Left kidney (tissue), 2 donors: Measurements from ENCODE around the gene MYO1F. TPM values are rescaled to one million over a fixed set of nuclear protein-coding genes. Genes with fewer than 3 reads are reported as not detected.
"Not testable (repeated sequence)": the region's sequence is repeated elsewhere in the genome, so short reads cannot be mapped to it uniquely, and the experiment has no call there.

Experiments
- DNase-seq: peaks from one replicate; pipeline ENCODE4 v3.0.0-alpha.2; 2013
- polyA plus RNA-seq: library from polyadenylated mRNA; unstranded; fragments of 120-200 nt; gene quantifications from one replicate; pipeline ENCODE4 v1.2.1, GENCODE V29; 2013; ENCODE audit not compliant: insufficient read length

Gene MYO1F
- polyA plus RNA-seq, 1 donor: 10.8 TPM

- DNase-seq: no peak
These were observed 22.8 kb upstream of the MYO1F start for GRCh38 chr19:8600064-8600463.

DNA sequence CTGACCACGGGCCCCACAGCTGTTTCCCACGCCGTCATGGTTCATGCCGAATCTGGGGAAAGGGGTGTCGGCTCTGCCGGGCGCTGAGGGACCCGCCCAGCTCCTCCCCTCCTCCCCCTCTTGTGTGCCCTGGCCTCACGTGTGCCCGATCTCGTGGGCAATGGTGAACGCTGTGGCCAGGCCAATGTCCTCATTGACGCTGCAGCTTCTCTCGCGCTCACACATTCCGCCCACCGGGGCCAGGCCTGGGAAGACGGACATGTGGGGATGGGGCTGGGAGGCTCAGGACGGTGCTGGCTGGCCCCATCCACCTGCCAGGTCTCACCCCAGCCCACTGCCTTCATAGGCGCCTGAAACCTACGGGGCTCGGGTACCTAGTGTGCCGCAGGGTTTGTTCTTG lies 18.9 kb upstream of the MYO1F start:
- DNase-seq: no peak

- no peak for DNase-seq
These were observed 18.4 kb upstream of the MYO1F start for GRCh38 chr19:8595651-8596050.

GRCh38 chr19:8593931-8594330 lies 16.7 kb upstream of the MYO1F start:
- DNase-seq: no peak

- DNase-seq: peak; percentile 93
These were observed 15.2 kb upstream of the MYO1F start for GRCh38 chr19:8592231-8593009.

DNA sequence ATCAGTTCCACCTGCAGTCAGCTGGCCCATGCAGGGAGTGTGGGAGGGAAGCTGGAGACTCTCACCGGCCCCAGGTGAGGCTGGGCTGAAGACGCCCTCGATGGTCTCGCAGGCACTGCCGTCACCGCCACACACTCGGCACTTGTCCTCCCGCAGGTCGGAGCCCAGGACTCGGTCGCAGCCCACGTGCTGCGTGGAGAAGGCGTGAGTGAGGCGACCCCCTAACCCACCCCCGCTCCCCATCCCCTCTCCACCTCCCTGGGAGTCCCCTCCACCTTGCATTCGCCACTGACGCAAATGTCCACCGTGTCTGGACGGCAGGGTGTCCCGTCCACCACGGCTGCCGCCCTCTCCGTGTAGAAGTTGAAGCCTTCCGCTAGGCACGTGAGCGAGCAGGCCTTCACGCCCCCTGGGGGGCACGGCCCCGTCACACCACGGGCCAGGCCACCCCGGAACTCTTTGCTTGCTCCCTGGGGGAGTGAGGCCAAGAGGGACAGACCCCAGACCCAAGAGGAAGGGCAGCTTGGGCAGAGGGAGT lies 12.0 kb upstream of the MYO1F start:
- DNase-seq: no peak

GRCh38 chr19:8585894-8586750 lies 8.9 kb upstream of the MYO1F start:
- DNase-seq: no peak

- DNase-seq: no peak
These were observed 8.0 kb upstream of the MYO1F start for GRCh38 chr19:8584965-8585893.

- DNase-seq: peak; percentile 77
These were observed 3.6 kb upstream of the MYO1F start for GRCh38 chr19:8580710-8581281.

DNA sequence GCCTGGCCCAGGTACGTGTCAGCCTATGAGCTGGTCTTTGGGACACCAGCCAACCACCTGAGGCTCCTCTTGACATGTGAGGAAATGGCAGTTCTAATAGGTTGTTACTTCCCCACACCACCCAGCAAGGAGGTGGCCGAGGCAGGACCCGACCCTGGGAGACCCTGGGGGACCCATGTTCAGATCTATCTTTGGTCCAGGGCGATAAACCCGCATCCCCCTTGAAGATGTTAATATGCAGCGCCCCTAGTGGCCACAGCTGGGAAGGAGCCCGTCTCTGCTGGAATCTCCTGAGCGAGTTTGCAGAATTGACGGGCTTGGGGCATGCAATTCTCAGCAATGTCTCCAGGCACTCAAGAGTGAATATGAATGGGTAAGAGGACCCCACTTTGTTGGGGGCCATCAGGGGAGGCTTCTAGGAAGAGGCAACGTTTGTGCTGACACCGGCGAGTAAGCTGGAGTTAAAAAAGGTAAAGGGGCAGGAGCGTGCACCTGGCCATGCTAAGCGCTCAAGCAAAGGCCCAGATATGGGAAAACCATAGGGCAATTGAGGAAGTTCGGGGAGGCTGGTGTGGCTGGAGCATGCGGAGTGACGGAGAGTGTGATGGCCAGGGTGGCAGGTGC lies 1.5 kb upstream of the MYO1F start:
- DNase-seq: peak; percentile 59

- no peak for DNase-seq
These were observed 499 bp upstream of the MYO1F start for GRCh38 chr19:8577741-8578140.

DNA sequence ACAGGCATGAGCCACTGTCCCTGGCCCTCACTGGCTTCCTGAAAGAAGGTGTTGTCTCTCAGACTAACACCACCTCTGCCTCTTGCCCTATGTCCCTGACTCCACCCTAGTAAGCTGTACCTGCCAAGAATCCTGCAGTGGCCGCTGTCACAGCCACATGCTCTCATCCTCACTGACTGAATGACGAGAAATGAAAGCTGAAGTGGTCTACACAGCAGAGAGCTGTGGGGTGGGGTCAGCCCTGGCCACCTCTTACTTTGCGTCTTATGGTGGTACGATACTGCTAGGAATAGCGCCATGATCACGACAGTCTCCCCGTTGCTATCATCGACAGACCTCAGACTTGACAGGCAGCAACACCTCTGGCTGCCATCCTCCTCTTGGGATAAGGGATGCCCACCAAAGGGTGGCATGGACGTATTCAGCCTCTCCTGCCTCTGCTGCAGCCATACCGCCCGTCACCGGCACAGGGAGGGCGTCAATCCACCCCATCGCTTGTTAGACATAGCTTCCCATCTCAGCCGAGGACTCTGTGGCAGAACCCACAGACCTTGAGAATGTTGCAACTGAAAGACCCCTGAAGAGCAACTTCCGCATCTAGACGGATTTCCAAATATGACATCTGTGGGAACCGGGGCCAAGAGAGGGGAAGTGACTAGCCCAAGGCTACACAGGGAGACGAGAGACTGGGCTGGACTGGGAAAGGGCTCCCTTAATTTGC lies 809 bp downstream of the MYO1F start:
- DNase-seq: no peak

GRCh38 chr19:8575467-8575997 lies 1.7 kb downstream of the MYO1F start:
- no peak for DNase-seq

DNA sequence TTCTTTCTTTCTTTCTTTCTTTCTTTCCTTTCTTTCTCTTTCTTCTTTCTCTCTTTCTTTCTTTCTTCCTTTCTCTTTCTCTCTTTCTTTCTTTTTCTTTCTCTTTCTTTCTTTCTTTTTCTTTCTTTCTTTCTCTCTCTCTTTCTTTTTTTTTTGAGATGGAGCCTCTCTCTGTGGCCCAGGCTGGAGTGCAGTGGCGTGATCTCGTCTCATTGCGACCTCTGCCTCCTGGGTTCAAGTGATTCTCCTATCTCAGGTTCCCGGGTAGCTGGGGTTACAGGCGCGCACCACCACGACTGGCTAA lies 2.7 kb downstream of the MYO1F start:
- not testable (repeated sequence) for DNase-seq

DNA sequence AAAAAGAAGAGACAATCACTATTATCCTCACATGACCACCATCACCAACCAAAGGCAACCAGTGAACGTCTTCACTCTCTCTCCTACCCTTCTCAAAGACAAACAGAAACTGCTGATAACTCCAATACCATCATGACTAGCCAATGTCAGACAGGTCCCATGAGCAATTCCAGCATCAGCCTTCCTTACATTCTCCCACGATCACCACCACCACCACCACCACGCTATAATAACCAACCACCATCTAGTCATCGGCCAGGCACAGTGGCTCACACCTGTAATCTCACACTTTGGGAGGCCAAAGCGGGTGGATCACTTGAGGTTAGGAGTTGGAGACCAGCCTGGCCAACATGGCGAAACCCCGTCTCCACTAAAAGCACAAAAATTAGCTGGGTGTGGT lies 3.9 kb downstream of the MYO1F start:
- DNase-seq: no peak

DNA sequence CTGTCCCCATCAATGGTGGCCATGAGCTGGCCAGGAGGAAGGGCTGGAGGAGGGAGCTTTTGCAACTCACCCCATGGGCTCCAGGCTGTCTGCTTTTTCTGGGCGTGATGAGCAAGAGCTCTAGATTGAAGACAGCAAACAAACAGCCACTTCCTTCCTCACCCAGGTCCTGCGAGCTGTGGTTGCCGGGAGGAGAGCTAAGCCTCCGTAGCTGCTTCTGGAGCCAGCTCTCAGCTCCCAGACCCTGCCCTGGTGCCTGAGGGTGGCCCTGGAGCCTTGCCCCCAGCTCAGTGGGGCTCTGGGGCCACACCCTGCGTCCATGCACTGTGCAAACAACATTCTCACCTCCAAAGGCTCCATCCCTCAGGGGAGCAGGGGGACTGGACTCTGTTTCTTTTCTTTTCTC lies 6.2 kb downstream of the MYO1F start:
- no peak for DNase-seq

DNA sequence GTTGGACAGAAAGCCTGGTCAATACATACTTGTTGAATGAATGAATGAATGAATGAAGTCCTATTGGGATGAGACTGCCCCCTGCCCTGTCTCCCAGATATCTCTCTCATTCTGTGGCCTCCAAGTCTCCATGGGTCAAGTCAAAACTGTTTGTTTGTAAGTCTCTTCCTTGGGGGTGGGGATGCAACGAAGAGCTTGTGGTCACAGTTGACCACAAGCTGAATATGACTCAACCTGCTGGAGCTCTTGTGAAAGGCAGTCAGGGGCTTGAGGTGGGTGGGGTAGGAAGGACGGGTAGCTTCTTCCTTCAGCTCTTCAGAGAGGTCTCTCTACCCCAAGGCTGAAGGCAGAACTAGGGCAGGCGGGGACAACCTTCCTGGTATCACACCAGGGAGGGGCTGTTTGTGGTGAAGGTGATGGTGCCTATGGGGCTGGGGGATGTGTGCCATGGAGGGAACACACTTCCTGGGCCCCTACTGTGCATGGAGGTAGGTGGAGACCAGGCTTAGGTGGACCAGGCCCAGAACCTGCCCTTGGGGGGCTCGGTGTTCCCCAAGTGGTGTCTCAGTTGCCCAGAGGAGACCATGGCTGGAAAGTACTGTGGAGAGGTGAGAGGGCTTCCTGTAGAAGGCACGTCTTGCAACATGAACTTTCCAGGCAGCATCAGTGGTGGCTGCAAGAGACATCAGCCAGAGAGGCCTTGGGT lies 8.0 kb downstream of the MYO1F start:
- no peak for DNase-seq

- DNase-seq: no peak
These were observed 9.6 kb downstream of the MYO1F start for GRCh38 chr19:8567522-8568172.

GRCh38 chr19:8566855-8567254 lies 10.4 kb downstream of the MYO1F start:
- no peak for DNase-seq
